ENCODE data around the gene PPP2R2C.

DNA sequence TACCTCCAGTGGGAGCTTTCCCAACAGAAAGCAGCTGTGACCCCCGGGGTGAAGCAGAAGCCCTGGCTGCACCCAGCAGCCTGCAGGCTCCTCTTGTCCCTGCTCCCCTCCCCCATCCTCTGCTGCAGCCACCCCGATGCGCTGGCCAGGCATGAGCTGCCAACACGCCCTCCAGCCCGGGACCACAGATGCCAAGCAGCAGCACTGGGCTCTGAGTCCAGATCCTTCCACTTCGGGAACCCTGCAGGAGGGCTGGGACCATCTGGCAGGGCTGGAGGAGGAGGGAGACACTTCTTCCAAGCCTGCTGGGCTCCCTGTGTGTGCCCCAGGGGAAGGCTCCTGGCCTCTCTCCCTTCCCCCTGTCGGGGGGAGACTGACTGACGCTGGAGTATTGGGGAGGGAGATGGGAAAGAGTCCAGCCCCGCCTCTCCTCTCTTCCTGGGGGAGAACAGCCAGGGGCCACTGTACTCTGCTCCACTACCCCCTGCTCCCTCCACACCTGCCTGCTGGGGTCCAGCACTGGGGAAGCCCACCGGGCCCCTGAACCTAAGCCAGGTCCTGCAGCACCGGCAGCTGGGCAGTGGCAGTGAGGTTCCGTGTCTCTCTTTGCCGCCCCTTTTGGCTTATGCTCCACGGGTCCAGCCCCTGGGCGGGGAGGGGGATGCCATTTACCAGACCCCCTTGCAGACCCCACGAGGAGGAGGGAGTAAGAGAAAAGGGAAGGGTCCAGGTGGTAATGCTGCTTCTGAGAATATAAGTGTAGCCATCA, 55.7 kb downstream of the PPP2R2C start:
- TF ChIP-seq YY1 (IDR thresholded peaks at IDR 0.05; ENCODE audit: insufficient read depth, insufficient read length), result no peak
- no peak for TF ChIP-seq SUZ12 (IDR thresholded peaks at IDR 0.05; ENCODE audit: extremely low read depth, insufficient read depth, insufficient read length)
- TF ChIP-seq ZNF274 (IDR thresholded peaks at IDR 0.05; ENCODE audit: low read depth, low read length), result no peak

All from NT2/D1 (cell line).